GM12892 (cell line): ENCODE measurements around the gene WDR91.
A peak's percentile ranks its signal among the peaks of the same experiment; 100 is the strongest.

ENCODE experiments used
- DNase-seq: peaks from one replicate; pipeline ENCODE4 v3.0.0; 2011; ENCODE audit not compliant: insufficient read length
- FAIRE-seq: peaks from 2 replicates; lab custom pipeline; 2011; peaks lifted over from hg19 to GRCh38; lab: Jason Lieb, UNC
- POLR2A ChIP-seq: IDR thresholded peaks from 2 replicates; pipeline ENCODE4 v1.6.1; 2011; ENCODE audit warnings: low read depth, low read length, control low read depth
- POLR2AphosphoS5 ChIP-seq: IDR thresholded peaks from 2 replicates; pipeline ENCODE4 v1.6.1; 2011; ENCODE audit warnings: low read depth, low read length, control low read depth
- TAF1 ChIP-seq: IDR thresholded peaks from 2 replicates; pipeline ENCODE4 v1.6.1; 2011; ENCODE audit warnings: low read depth, mild to moderate bottlenecking, control low read depth, low read length, borderline replicate concordance

Gene WDR91

GRCh38 chr7:135169964-135170273, 41.4 kb downstream of the WDR91 start:
- DNase-seq (no peak), FAIRE-seq (no peak)
- no peak for TF ChIP-seq POLR2AphosphoS5
- TF ChIP-seq POLR2A, result no peak
- no peak for TF ChIP-seq TAF1

- DNase-seq (peak; percentile 59), FAIRE-seq (peak; percentile 82)
- TF ChIP-seq POLR2A, result no peak
- no peak; the same call in 1 of the 2 replicates for TF ChIP-seq POLR2AphosphoS5
- no peak for TF ChIP-seq TAF1
These were observed 42.0 kb downstream of the WDR91 start for GRCh38 chr7:135169141-135169963.

GRCh38 chr7:135168489-135169140, 42.7 kb downstream of the WDR91 start:
- DNase-seq (no peak), FAIRE-seq (no peak)
- TF ChIP-seq POLR2AphosphoS5 (peak; percentile 1; the same call in 1 of the 2 replicates), TAF1 (no peak)

GRCh38 chr7:135168001-135168400, 43.3 kb downstream of the WDR91 start:
- DNase-seq, result no peak
- TF ChIP-seq POLR2AphosphoS5 (no peak), POLR2A (no peak; the same call in 1 of the 2 replicates)
- FAIRE-seq, result no peak

- FAIRE-seq (no peak), DNase-seq (no peak)
- no peak for TF ChIP-seq POLR2AphosphoS5
- no peak for TF ChIP-seq POLR2A
- no peak for TF ChIP-seq TAF1
These were observed 43.9 kb downstream of the WDR91 start for GRCh38 chr7:135167365-135167917.

- no peak for FAIRE-seq
- no peak for DNase-seq
- TF ChIP-seq POLR2AphosphoS5 (no peak), TAF1 (no peak), POLR2A (no peak)
These were observed 44.9 kb downstream of the WDR91 start for GRCh38 chr7:135166338-135166990.

- TF ChIP-seq POLR2A (no peak), TAF1 (no peak), POLR2AphosphoS5 (no peak)
- no peak for DNase-seq
- FAIRE-seq, result no peak
These were observed 45.5 kb downstream of the WDR91 start for GRCh38 chr7:135165862-135166261.

GRCh38 chr7:135164357-135165061, 46.8 kb downstream of the WDR91 start:
- DNase-seq (no peak), FAIRE-seq (no peak)
- TF ChIP-seq POLR2A, result no peak; the same call in 1 of the 2 replicates
- TF ChIP-seq TAF1, result no peak
- TF ChIP-seq POLR2AphosphoS5, result no peak; the same call in 1 of the 2 replicates

- DNase-seq, result no peak
- no peak for FAIRE-seq
- TF ChIP-seq POLR2AphosphoS5 (no peak), POLR2A (no peak), TAF1 (no peak)
These were observed 48.8 kb downstream of the WDR91 start for GRCh38 chr7:135162382-135163001.

- FAIRE-seq, result no peak
- DNase-seq, result no peak
- TF ChIP-seq POLR2AphosphoS5 (0 out of 2 replicates have a peak, but pooled peaks have one; percentile 23), POLR2A (no peak)
These were observed 49.7 kb downstream of the WDR91 start for GRCh38 chr7:135161669-135162068.
